Measurements from ENCODE around the gene ARF3. TPM values are rescaled to one million over a fixed set of nuclear protein-coding genes. Genes with fewer than 3 reads are reported as not detected.
A peak's percentile ranks its signal among the peaks of the same experiment; 100 is the strongest.

ARF3 gene
- total and polyA plus RNA-seq, 7 donors = 7.4 to 27.0 (median 18.1) TPM

- peaks cover 0 to 96% (median 55%) of the 10 kb centered on the region in 3 donors for H3K27me3 ChIP-seq (ENCODE audit: insufficient read depth in 3 of 3, low read length in 2 of 3)
- no peak overlapping the region for H3K27ac ChIP-seq
- H3K36me3 ChIP-seq (ENCODE audit: insufficient read depth in 1 of 2, low read depth in 1 of 2) = no peaks in the 10 kb centered on the region
- H3K4me1 ChIP-seq = peaks cover 34% of the 10 kb centered on the region
- WGBS, 3 donors = 11 to 15% (median 13%) methylated on average over 35 to 50 of the region's 50 CpGs
- TF ChIP-seq, protein P1, sequence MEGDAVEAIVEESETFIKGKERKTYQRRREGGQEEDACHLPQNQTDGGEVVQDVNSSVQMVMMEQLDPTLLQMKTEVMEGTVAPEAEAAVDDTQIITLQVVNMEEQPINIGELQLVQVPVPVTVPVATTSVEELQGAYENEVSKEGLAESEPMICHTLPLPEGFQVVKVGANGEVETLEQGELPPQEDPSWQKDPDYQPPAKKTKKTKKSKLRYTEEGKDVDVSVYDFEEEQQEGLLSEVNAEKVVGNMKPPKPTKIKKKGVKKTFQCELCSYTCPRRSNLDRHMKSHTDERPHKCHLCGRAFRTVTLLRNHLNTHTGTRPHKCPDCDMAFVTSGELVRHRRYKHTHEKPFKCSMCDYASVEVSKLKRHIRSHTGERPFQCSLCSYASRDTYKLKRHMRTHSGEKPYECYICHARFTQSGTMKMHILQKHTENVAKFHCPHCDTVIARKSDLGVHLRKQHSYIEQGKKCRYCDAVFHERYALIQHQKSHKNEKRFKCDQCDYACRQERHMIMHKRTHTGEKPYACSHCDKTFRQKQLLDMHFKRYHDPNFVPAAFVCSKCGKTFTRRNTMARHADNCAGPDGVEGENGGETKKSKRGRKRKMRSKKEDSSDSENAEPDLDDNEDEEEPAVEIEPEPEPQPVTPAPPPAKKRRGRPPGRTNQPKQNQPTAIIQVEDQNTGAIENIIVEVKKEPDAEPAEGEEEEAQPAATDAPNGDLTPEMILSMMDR (IDR thresholded peaks at IDR 0.05) = peak; percentile 60
- intact Hi-C loops (cut with DNase I) = no loop called here
- peak; percentile 35 to 63 (median 54) for ATAC-seq
- no peaks in the 10 kb centered on the region for H3K9me3 ChIP-seq
- peak overlapping the region; percentile 54 for H3K4me3 ChIP-seq
- DNase-seq = peak; percentile 75 to 86
Observed at GRCh38 chr12:48977290-48978281, 20.3 kb upstream of the ARF3 start.

- Histone ChIP-seq H3K4me1 (peaks cover 11% of the 10 kb centered on the region), H3K27me3 (ENCODE audit: insufficient read depth in 3 of 3, low read length in 2 of 3) (peaks cover 0 to 96% (median 43%) of the 10 kb centered on the region in 3 donors), H3K27ac (no peak overlapping the region), H3K4me3 (no peak overlapping the region), H3K9me3 (no peaks in the 10 kb centered on the region), H3K36me3 (ENCODE audit: insufficient read depth in 1 of 2, low read depth in 1 of 2) (no peaks in the 10 kb centered on the region)
- DNase-seq = peak; percentile 78 to 85
- TF ChIP-seq, protein P1 (IDR thresholded peaks at IDR 0.05) = peak; percentile 47
- peak in 3 of 4 donors; percentile 27 to 50 (median 47) for ATAC-seq
- intact Hi-C loops (cut with DNase I) = no loop called here
- WGBS, 3 donors = 22 to 33% (median 31%) methylated on average over 17 to 19 of the region's 19 CpGs
Observed at GRCh38 chr12:48973941-48974673, 16.8 kb upstream of the ARF3 start.

DNA sequence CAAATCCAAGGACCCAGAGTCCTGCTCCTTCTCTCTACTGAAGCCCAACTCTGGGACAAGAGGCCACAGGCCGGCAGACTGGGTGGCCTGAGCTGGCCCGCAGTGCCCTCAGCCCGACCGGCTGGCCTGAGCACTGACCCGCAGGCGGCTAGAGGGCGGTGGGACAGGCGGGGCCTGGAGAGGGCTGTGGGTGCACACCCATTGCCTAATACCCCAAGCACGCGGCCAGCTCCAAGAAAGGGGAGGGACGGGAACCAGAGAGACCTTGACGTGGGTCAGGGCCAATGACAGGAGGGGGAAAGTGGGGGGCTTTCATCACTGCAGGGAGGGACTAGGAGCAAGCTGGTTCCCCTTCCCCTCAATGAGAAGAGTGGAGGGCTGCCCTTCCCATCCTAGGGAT, 16.2 kb upstream of the ARF3 start:
- Histone ChIP-seq H3K9me3 (no peaks in the 10 kb centered on the region), H3K4me1 (peaks cover 6% of the 10 kb centered on the region), H3K36me3 (ENCODE audit: insufficient read depth in 1 of 2, low read depth in 1 of 2) (no peaks in the 10 kb centered on the region), H3K27ac (no peak overlapping the region), H3K4me3 (no peak overlapping the region), H3K27me3 (ENCODE audit: insufficient read depth in 3 of 3, low read length in 2 of 3) (peaks cover 0 to 96% (median 39%) of the 10 kb centered on the region in 3 donors)
- ATAC-seq = peak in 3 of 4 donors; percentile 38 to 60 (median 41)
- DNase-seq = peak; percentile 80 to 90
- WGBS, 3 donors = 18 to 20% (median 18%) methylated on average over 12 of the region's 12 CpGs
- TF ChIP-seq, protein P1 (IDR thresholded peaks at IDR 0.05) = no peak
- intact Hi-C loops (cut with DNase I) = no loop called here

- no peak overlapping the region for H3K4me3 ChIP-seq
- H3K9me3 ChIP-seq = no peaks in the 10 kb centered on the region
- no peak overlapping the region for H3K27ac ChIP-seq
- DNase-seq (no peak), ATAC-seq (peak in 1 of 4 donors; percentile 26)
- H3K27me3 ChIP-seq (ENCODE audit: insufficient read depth in 3 of 3, low read length in 2 of 3) = peaks cover 0 to 91% (median 34%) of the 10 kb centered on the region in 3 donors
- intact Hi-C loops (cut with DNase I) = no loop called here
- H3K4me1 ChIP-seq = peaks cover under 1% of the 10 kb centered on the region
- no peaks in the 10 kb centered on the region for H3K36me3 ChIP-seq (ENCODE audit: insufficient read depth in 1 of 2, low read depth in 1 of 2)
- TF ChIP-seq, protein P1 (IDR thresholded peaks at IDR 0.05) = no peak
- WGBS, 3 donors = 19 to 37% (median 26%) methylated on average over 3 of the region's 3 CpGs
Observed at GRCh38 chr12:48972952-48973483, 15.7 kb upstream of the ARF3 start.

Measured in psoas muscle (tissue), 8 donors.